Measurements from ENCODE around the gene SLC6A17. TPM values are rescaled to one million over a fixed set of nuclear protein-coding genes. Genes with fewer than 3 reads are reported as not detected.

The SLC6A17 gene
- total RNA-seq, 1 donor from 2014 or later, result not detected

DNA sequence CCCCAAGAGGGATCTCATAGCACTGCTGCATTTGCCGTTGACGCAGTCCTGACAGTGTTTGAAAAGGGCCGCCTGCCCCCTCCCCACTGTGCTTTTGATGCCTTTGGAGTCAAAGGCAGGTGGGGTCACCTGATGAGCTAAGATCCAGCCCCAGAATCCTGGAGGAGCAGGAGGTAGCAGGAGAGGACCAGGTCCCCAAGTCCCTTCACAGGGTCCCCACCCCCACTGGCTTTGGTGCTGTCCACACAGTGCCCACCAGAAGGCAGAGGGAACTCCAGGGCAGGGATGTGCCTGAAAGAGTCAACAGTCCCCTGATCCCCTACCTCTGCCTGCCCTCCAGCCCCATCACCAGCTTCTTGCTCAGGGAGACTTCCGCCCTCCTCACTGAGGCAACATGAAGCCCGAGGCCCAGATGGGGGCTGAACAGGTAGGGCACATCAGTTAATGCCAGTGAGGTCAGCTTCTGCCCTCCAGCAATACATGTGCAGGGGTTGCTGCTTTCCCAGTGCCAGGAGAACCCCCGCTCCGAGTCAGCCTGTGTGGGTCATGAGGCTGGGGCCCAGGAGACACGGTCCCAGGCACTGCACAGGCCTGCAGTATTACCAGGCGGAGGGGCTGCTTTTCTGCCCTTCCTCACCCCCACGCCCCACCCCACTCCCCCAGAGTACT, 51.0 kb downstream of the SLC6A17 start:
- H3K27me3 Mint-ChIP-seq, result peaks cover 49% of the 10 kb centered on the region
- no peaks in the 10 kb centered on the region for H3K9me3 Mint-ChIP-seq (ENCODE audit: low read depth)
- no peak for TF ChIP-seq CTCF (IDR thresholded peaks at IDR 0.05; ENCODE audit: unreplicated experiment)

DNA sequence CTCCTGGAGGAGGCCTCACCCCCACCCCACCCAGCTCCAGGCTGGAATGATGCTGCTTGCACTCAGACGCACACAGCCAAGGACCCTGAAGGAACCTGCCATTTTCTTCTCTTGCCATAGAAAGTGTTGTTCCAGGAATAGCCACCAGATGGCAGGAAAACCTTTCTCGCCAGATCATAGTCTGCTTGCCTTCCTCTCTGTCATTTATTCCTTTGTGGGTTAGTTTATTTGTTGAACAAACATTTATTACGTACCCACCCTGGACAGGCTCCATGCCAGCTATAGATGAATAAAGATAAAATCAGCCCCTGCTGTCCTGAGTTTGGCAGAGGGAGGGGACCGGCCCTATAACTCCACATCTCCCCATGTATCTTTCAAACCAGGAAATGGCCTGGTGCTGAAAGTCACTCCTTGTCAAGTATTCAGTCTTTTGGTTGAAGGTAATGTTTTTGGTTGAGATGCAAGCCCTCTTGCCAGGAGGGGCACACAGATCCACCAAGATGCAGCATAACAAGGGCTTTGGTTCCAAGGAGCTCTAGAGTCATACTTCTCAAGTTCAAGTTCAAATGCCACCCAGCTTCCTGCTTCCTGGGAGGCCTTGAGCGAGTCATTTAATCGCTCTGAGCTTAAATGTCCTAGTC, 52.8 kb downstream of the SLC6A17 start:
- DNase-seq (ENCODE audit: low spot score, unreplicated experiment), result peak; percentile 64
- H3K27me3 Mint-ChIP-seq, result peaks cover 63% of the 10 kb centered on the region
- peak; percentile 88 for TF ChIP-seq CTCF (IDR thresholded peaks at IDR 0.05; ENCODE audit: unreplicated experiment)
- no peaks in the 10 kb centered on the region for H3K9me3 Mint-ChIP-seq (ENCODE audit: low read depth)
- H3K27ac Mint-ChIP-seq, result peak overlapping the region; percentile 56
- no peaks in the 10 kb centered on the region for H3K36me3 Mint-ChIP-seq (ENCODE audit: insufficient read depth)
- no peak overlapping the region for H3K4me3 Mint-ChIP-seq (ENCODE audit: low read depth)
- H3K4me1 Mint-ChIP-seq (ENCODE audit: low read depth), result no peaks in the 10 kb centered on the region

More for the DNA sequence above, 51.0 kb downstream of the SLC6A17 start:
- Mint-ChIP-seq H3K27ac (no peak overlapping the region), H3K4me1 (ENCODE audit: low read depth) (no peaks in the 10 kb centered on the region), H3K36me3 (ENCODE audit: insufficient read depth) (no peaks in the 10 kb centered on the region), H3K4me3 (ENCODE audit: low read depth) (no peak overlapping the region)
- no peak for DNase-seq (ENCODE audit: low spot score, unreplicated experiment)

- peaks cover 8% of the 10 kb centered on the region for H3K4me1 Mint-ChIP-seq (ENCODE audit: low read depth)
- no peak for DNase-seq (ENCODE audit: low spot score, unreplicated experiment)
- no peak overlapping the region for H3K4me3 Mint-ChIP-seq (ENCODE audit: low read depth)
- no peaks in the 10 kb centered on the region for H3K9me3 Mint-ChIP-seq (ENCODE audit: low read depth)
- H3K36me3 Mint-ChIP-seq (ENCODE audit: insufficient read depth), result no peaks in the 10 kb centered on the region
- H3K27me3 Mint-ChIP-seq, result peaks cover 71% of the 10 kb centered on the region
- TF ChIP-seq CTCF (IDR thresholded peaks at IDR 0.05; ENCODE audit: unreplicated experiment), result no peak
- no peak overlapping the region for H3K27ac Mint-ChIP-seq
Observed at GRCh38 chr1:110205156-110205555, 54.9 kb downstream of the SLC6A17 start.

DNA sequence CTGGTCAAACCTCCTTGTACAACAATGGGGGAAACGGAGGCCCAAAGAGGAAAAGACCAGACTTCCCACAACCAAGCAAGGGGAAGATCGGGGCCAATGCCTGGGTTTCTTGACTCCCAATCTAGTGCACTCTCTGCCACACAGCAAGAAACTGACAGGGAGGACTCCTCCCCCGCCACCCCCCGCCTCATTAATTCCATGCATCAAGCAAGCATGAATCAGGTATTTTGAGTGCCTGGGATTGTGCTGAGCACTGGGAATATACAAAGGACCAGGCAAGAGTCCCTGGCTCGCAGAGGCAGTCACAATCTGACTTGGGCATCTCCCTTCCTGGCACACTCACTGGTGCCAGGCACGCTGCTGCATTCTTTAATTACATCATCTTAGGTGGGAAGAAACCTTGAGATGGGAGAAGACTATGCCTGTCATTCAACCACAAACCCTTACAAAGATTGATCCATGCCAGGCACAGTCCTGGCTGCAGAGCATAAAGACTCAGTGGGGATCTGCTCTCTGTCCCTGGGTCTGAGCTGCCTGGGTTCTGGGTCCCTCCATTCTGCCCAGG, 55.4 kb downstream of the SLC6A17 start:
- Mint-ChIP-seq H3K27ac (no peak overlapping the region), H3K36me3 (ENCODE audit: insufficient read depth) (no peaks in the 10 kb centered on the region), H3K27me3 (peaks cover 65% of the 10 kb centered on the region), H3K4me3 (ENCODE audit: low read depth) (no peak overlapping the region), H3K4me1 (ENCODE audit: low read depth) (peaks cover 8% of the 10 kb centered on the region), H3K9me3 (ENCODE audit: low read depth) (no peaks in the 10 kb centered on the region)
- TF ChIP-seq CTCF (IDR thresholded peaks at IDR 0.05; ENCODE audit: unreplicated experiment), result no peak
- DNase-seq (ENCODE audit: low spot score, unreplicated experiment), result no peak

DNA sequence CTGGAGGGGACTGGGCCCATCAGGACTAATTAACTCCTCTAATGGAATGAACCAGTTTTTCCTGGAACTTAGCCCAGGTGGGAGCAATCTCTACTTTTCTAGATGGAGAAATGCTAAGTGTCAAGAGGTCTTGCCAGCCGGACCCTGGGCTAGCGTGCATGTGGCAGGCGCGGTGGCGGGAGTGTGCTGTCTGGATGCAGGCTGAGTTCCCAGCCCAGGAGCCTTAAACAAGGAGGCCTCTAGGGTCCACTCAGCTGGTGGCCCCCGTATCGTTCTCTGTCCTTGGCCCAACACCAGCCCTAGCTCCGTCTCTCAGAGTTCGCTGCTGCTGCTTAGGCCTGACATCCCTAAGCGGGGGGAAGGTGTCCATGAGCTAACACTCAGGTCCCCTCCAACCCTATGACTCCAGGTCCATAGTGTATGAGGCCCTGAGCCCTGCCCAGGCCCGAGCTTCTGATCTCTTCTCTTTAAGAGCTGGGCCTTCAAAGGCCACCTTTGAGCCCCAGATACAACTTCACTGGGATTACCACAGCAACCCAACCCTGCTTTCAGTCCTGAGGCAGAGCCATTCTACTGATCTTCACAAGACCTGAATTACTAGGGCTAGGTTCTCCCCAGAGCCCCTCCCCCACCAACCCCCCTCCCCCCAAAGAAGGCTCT, 56.1 kb downstream of the SLC6A17 start:
- no peak for TF ChIP-seq CTCF (IDR thresholded peaks at IDR 0.05; ENCODE audit: unreplicated experiment)
- Mint-ChIP-seq H3K27ac (no peak overlapping the region), H3K9me3 (ENCODE audit: low read depth) (no peaks in the 10 kb centered on the region), H3K4me1 (ENCODE audit: low read depth) (peaks cover 8% of the 10 kb centered on the region), H3K27me3 (peaks cover 66% of the 10 kb centered on the region), H3K36me3 (ENCODE audit: insufficient read depth) (no peaks in the 10 kb centered on the region), H3K4me3 (ENCODE audit: low read depth) (no peak overlapping the region)
- no peak for DNase-seq (ENCODE audit: low spot score, unreplicated experiment)

Data from progenitor cell of endocrine pancreas (in vitro differentiated cells).